HG03575 (cell line): ENCODE results near the gene C1orf115.
"Not testable (repeated sequence)": the region's sequence is repeated elsewhere in the genome, so short reads cannot be mapped to it uniquely, and the experiment has no call there.

Experiments
- ATAC-seq: cut with Tn5 transposase; IDR thresholded peaks from one replicate; pipeline ENCODE4 v1.9.1; 2021; ENCODE audit not compliant: unreplicated experiment, insufficient number of reproducible peaks, low FRiP score; ENCODE audit errors: extremely low read depth

The C1orf115 gene

GRCh38 chr1:220710333-220710732 lies 20.2 kb downstream of the C1orf115 start:
- ATAC-seq = no peak

GRCh38 chr1:220711056-220711809 lies 21.1 kb downstream of the C1orf115 start:
- ATAC-seq = peak; percentile 89

GRCh38 chr1:220715986-220716385 lies 25.8 kb downstream of the C1orf115 start:
- ATAC-seq = not testable (repeated sequence)

- ATAC-seq = no peak
Observed at GRCh38 chr1:220717800-220718640, 27.9 kb downstream of the C1orf115 start.

- not testable (repeated sequence) for ATAC-seq
Observed at GRCh38 chr1:220721266-220721665, 31.1 kb downstream of the C1orf115 start.

GRCh38 chr1:220726634-220727033 lies 36.5 kb downstream of the C1orf115 start:
- ATAC-seq = no peak

GRCh38 chr1:220727519-220727918 lies 37.4 kb downstream of the C1orf115 start:
- no peak for ATAC-seq

GRCh38 chr1:220730486-220730885 lies 40.3 kb downstream of the C1orf115 start:
- no peak for ATAC-seq

GRCh38 chr1:220732137-220732536 lies 42.0 kb downstream of the C1orf115 start:
- no peak for ATAC-seq

- no peak for ATAC-seq
Observed at GRCh38 chr1:220732621-220733020, 42.5 kb downstream of the C1orf115 start.

GRCh38 chr1:220733086-220733601 lies 43.0 kb downstream of the C1orf115 start:
- peak; percentile 72 for ATAC-seq

GRCh38 chr1:220734571-220735326 lies 44.6 kb downstream of the C1orf115 start:
- ATAC-seq = no peak

- not testable (repeated sequence) for ATAC-seq
Observed at GRCh38 chr1:220736283-220736682, 46.1 kb downstream of the C1orf115 start.

- no peak for ATAC-seq
Observed at GRCh38 chr1:220741349-220741748, 51.2 kb downstream of the C1orf115 start.

GRCh38 chr1:220741825-220742224 lies 51.7 kb downstream of the C1orf115 start:
- ATAC-seq = no peak

- ATAC-seq = no peak
Observed at GRCh38 chr1:220742520-220742919, 52.4 kb downstream of the C1orf115 start.

- ATAC-seq = no peak
Observed at GRCh38 chr1:220746851-220747250, 56.7 kb downstream of the C1orf115 start.

- no peak for ATAC-seq
Observed at GRCh38 chr1:220747437-220748088, 57.4 kb downstream of the C1orf115 start.
